Measurements from ENCODE around the gene HSD3B1. TPM values are rescaled to one million over a fixed set of nuclear protein-coding genes. Genes with fewer than 3 reads are reported as not detected.

HSD3B1 gene
- total RNA-seq, 1 experiment from 2014 or later, result not detected

- TF ChIP-seq CTCF (IDR thresholded peaks at IDR 0.05) (no peak), STAT6 (CRISPR knock-in tag; conservative IDR thresholded peaks at IDR 0.05; ENCODE audit: low read depth) (no peak), ATF1 (CRISPR knock-in tag; IDR thresholded peaks at IDR 0.05) (no peak), TEAD4 (CRISPR knock-in tag; IDR thresholded peaks at IDR 0.05) (no peak), ZNF219 (CRISPR knock-in tag; IDR thresholded peaks at IDR 0.05; ENCODE audit: borderline replicate concordance) (no peak), TP53 (CRISPR knock-in tag; IDR thresholded peaks at IDR 0.05) (no peak), RELA (CRISPR knock-in tag; IDR thresholded peaks at IDR 0.05; ENCODE audit: borderline replicate concordance) (no peak)
These were observed 17.8 kb upstream of the HSD3B1 start (continued) for GRCh38 chr1:119489201-119489600.

GRCh38 chr1:119490925-119491324 lies 16.1 kb upstream of the HSD3B1 start:
- Mint-ChIP-seq H3K4me3 (no peak overlapping the region), H3K9me3 (peaks cover 18% of the 10 kb centered on the region), H3K27me3 (ENCODE audit: low read depth) (peaks cover 3% of the 10 kb centered on the region; the same call in 1 of the 2 replicates), H3K4me1 (no peaks in the 10 kb centered on the region), H3K36me3 (peaks cover 4% of the 10 kb centered on the region; the same call in 1 of the 2 replicates), H3K27ac (no peak overlapping the region)
- POLR2A ChIA-PET, result no interaction called here
- TF ChIP-seq NFATC4 (CRISPR knock-in tag; IDR thresholded peaks at IDR 0.05) (no peak), ATF3 (CRISPR knock-in tag; conservative IDR thresholded peaks at IDR 0.05) (no peak), ZBTB21 (CRISPR knock-in tag; IDR thresholded peaks at IDR 0.05; ENCODE audit: borderline replicate concordance) (no peak), TEAD1 (CRISPR knock-in tag; IDR thresholded peaks at IDR 0.05) (no peak), USF1 (CRISPR knock-in tag; IDR thresholded peaks at IDR 0.05) (no peak), MYBL2 (CRISPR knock-in tag; IDR thresholded peaks at IDR 0.05) (no peak), KAT7 (CRISPR knock-in tag; IDR thresholded peaks at IDR 0.05; ENCODE audit: borderline replicate concordance) (no peak), FOXK1 (CRISPR knock-in tag; IDR thresholded peaks at IDR 0.05) (no peak), ZNF423 (CRISPR knock-in tag; IDR thresholded peaks at IDR 0.05) (no peak)
- ATAC-seq (no peak), DNase-seq (ENCODE audit: low spot score) (no peak)
- CTCF ChIA-PET, result no interaction called here

- Mint-ChIP-seq H3K4me3 (no peak overlapping the region), H3K27me3 (ENCODE audit: low read depth) (peaks cover 17% of the 10 kb centered on the region; the same call in 1 of the 2 replicates), H3K4me1 (no peaks in the 10 kb centered on the region), H3K9me3 (peaks cover 35% of the 10 kb centered on the region), H3K27ac (no peak overlapping the region), H3K36me3 (peaks cover 19% of the 10 kb centered on the region)
- CTCF ChIA-PET, result interaction anchor here (1.1 kb wide), 2 partner anchors 17 to 51 kb away, joined by 3 to 4 read pairs; no protein-coding TSS in a partner anchor
- DNase-seq (ENCODE audit: low spot score), result no peak
- POLR2A ChIA-PET, result no interaction called here
- no peak for ATAC-seq
- no peak for TF ChIP-seq E2F5 (CRISPR knock-in tag; IDR thresholded peaks at IDR 0.05)
- no peak for TF ChIP-seq ETV6 (CRISPR knock-in tag; IDR thresholded peaks at IDR 0.05)
- TF ChIP-seq FOXK1 (CRISPR knock-in tag; IDR thresholded peaks at IDR 0.05), result no peak
- TF ChIP-seq SMAD4 (CRISPR knock-in tag; IDR thresholded peaks at IDR 0.05), result no peak
- no peak for TF ChIP-seq ZBTB21 (CRISPR knock-in tag; IDR thresholded peaks at IDR 0.05; ENCODE audit: borderline replicate concordance)
- no peak for TF ChIP-seq SP1 (CRISPR knock-in tag; conservative IDR thresholded peaks at IDR 0.05)
- no peak for TF ChIP-seq ARID4B (CRISPR knock-in tag; IDR thresholded peaks at IDR 0.05; ENCODE audit: borderline replicate concordance)
- no peak for TF ChIP-seq ZNF263 (CRISPR knock-in tag; IDR thresholded peaks at IDR 0.05; ENCODE audit: low read depth)
- no peak for TF ChIP-seq ZNF416 (CRISPR knock-in tag; IDR thresholded peaks at IDR 0.05)
- no peak for TF ChIP-seq GRHL2 (CRISPR knock-in tag; IDR thresholded peaks at IDR 0.05; ENCODE audit: insufficient replicate concordance, severe bottlenecking)
- TF ChIP-seq NFE2L1 (CRISPR knock-in tag; IDR thresholded peaks at IDR 0.05), result no peak
These were observed 14.2 kb upstream of the HSD3B1 start for GRCh38 chr1:119492763-119493162.

All from WTC11 (cell line).